ENCODE results near the gene CKMT2. TPM values are rescaled to one million over a fixed set of nuclear protein-coding genes. Genes with fewer than 3 reads are reported as not detected.

The CKMT2 gene
- total and polyA plus RNA-seq, 2 experiments from 2014 or later, result 2.9 to 8.2 TPM

- no peak for TF ChIP-seq ZNF462 (CRISPR knock-in tag; IDR thresholded peaks at IDR 0.05)
- TF ChIP-seq STAT1 (IDR thresholded peaks at IDR 0.05; ENCODE audit: unreplicated experiment), result no peak
- TF ChIP-seq ZNF331 (CRISPR knock-in tag; IDR thresholded peaks at IDR 0.05; ENCODE audit: low read depth), result no peak
- TF ChIP-seq REST (IDR thresholded peaks at IDR 0.05; ENCODE audit: unreplicated experiment), result no peak
- TF ChIP-seq NANOG (IDR thresholded peaks at IDR 0.05; ENCODE audit: borderline replicate concordance), result no peak
These were observed 20.8 kb downstream of the CKMT2 start (continued) for GRCh38 chr5:81253875-81254274.

Data from GM23338 (cell line).